ENCODE measurements around the gene PIP5K1A. TPM values are rescaled to one million over a fixed set of nuclear protein-coding genes. Genes with fewer than 3 reads are reported as not detected.

Gene PIP5K1A
- total and polyA plus RNA-seq, 9 of the 15 experiments (the other 6 are each of a cell fraction or from before 2014, with no cell fraction given): 1.9 to 42.4 (median 18.8) TPM

GRCh38 chr1:151287767-151288500 lies 89.6 kb downstream of the PIP5K1A start:
- Histone ChIP-seq H3K9ac (ENCODE audit: insufficient read depth in 1 of 2, low read depth in 2 of 2, low read length in 2 of 2) (0 out of 4 replicates have a peak overlapping the region, but pooled peaks of 1 of the 2 experiments have one; percentile 13), H3K4me1 (replicated peaks in 1 of 2; ENCODE audit: control insufficient read depth in 2 of 2, insufficient read depth in 2 of 2, low read length in 2 of 2) (peaks cover 15 to 42% of the 10 kb centered on the region in 2 experiments), H3K4me3 (no peak overlapping the region), H4K20me1 (replicated peaks; ENCODE audit: control insufficient read depth, insufficient read depth, low read length) (peaks cover 17% of the 10 kb centered on the region), H3K79me2 (ENCODE audit: control insufficient read depth, insufficient read depth, low read length) (peaks cover 22% of the 10 kb centered on the region), H3K4me2 (ENCODE audit: insufficient read depth, low read length) (no peak overlapping the region), H3K9me3 (replicated peaks; ENCODE audit: control insufficient read depth, insufficient read depth, low read depth, low read length) (no peaks in the 10 kb centered on the region), H3K9me1 (ENCODE audit: control insufficient read depth, insufficient read depth, low read length) (peaks cover 7% of the 10 kb centered on the region), H3K27ac (ENCODE audit: extremely low read depth, low read depth, low read length) (no peak overlapping the region), H2AFZ (ENCODE audit: low read depth, low read length) (no peak overlapping the region), H3K27me3 (ENCODE audit: control insufficient read depth in 2 of 2, insufficient read depth in 2 of 2, low read length in 2 of 2) (no peaks in the 10 kb centered on the region), H3K36me3 (ENCODE audit: control insufficient read depth, insufficient read depth, low read length) (peaks cover 82% of the 10 kb centered on the region; the same call in 2 of the 3 replicates)
- FAIRE-seq (no peak), DNase-seq (ENCODE audit: extremely low read depth in 1 of 4, low spot score in 3 of 4) (no peak), ATAC-seq (no peak)
- CTCF ChIA-PET (ENCODE audit: low intra/inter-chr PET ratio): no interaction called here
- intact Hi-C loops (cut with micrococcal nuclease): loop anchor here (10.0 kb wide), 1 partner anchor 57 kb away; the partner anchor contains the start of gene RFX5
- in situ Hi-C loops (cut with MboI): no loop called here
- BruUV-seq (replicated peaks): no TSS peak
- POLR2A ChIA-PET: interaction anchor here (0.5 to 1.1 kb wide), 5 partner anchors 13 to 111 kb away, joined by 3 to 5 read pairs (median 3); partner anchors contain the start of gene PSMB4
- TF ChIP-seq POLR2G (IDR thresholded peaks at IDR 0.05; ENCODE audit: low read depth, low read length) (peak; percentile 70), RBFOX2 (IDR thresholded peaks at IDR 0.05; ENCODE audit: low read depth, low read length) (peak; percentile 63), ZSCAN29 (IDR thresholded peaks at IDR 0.05) (no peak), TFAM (CRISPR knock-in tag; conservative IDR thresholded peaks at IDR 0.05) (no peak), ZBTB9 (CRISPR knock-in tag; IDR thresholded peaks at IDR 0.05) (no peak), E4F1 (CRISPR knock-in tag; IDR thresholded peaks at IDR 0.05; ENCODE audit: borderline replicate concordance) (no peak), RBM22 (IDR thresholded peaks at IDR 0.05; ENCODE audit: low read depth, low read length, poor library complexity, severe bottlenecking) (peak; percentile 43), ARID1B (IDR thresholded peaks at IDR 0.05) (no peak)
- 94% methylated on average over 22 of the region's 22 CpGs for WGBS (ENCODE audit: insufficient coverage, low coverage, missing lambda C conversion rate)

Measured in K562 (cell line).